A549 treated with Hydrocortisone at 1 μM for 4 hours (cell line): ENCODE measurements around the gene CPSF4. TPM values are rescaled to one million over a fixed set of nuclear protein-coding genes. Genes with fewer than 3 reads are reported as not detected.

Experiments
- total RNA-seq: library from RNA; stranded (reverse); fragments of 200-300 nt; extraction: Qiagen RNA extraction; gene quantifications from 5 replicates; pipeline ENCODE4 v1.2.3, GENCODE V29; 2022

Gene CPSF4
- total RNA-seq, result 36.8 to 42.9 TPM (median 39.4 TPM) in 5 replicates

GRCh38 chr7:99438573-99439480 lies at the start of gene CPSF4, which contains the start of gene PTCD1:
Gene CPSF4 (plus strand): TSS chr7:99438943. CDS start chr7:99439083, 140 bp downstream.
Gene PTCD1 (minus strand): TSS chr7:99438798. CDS start chr7:99435242, 3,556 bp downstream.

GRCh38 chr7:99408379-99409191 lies 30.2 kb upstream of the CPSF4 start, which contains the start of the genes BUD31 and PDAP1:
Gene BUD31 (plus strand): TSS chr7:99408969. CDS start chr7:99411093, 2,124 bp downstream.
Gene PDAP1 (minus strand): TSS chr7:99408597. CDS start chr7:99408548, 49 bp downstream.

GRCh38 chr7:99472561-99473314 lies 34.0 kb downstream of the CPSF4 start, which contains the start of gene ZNF789:
Gene ZNF789 (plus strand): TSS chr7:99472890. CDS start chr7:99476457, 3,567 bp downstream.

GRCh38 chr7:99499721-99500636 lies 61.2 kb downstream of the CPSF4 start, which contains the start of gene ZNF394:
Gene ZNF394 (minus strand): TSS chr7:99500281. CDS start chr7:99500093, 188 bp downstream.

GRCh38 chr7:99504603-99505323 lies 66.0 kb downstream of the CPSF4 start, which contains the start of gene ZKSCAN5:
Gene ZKSCAN5 (plus strand): TSS chr7:99504662. CDS start chr7:99506045, 1,383 bp downstream.

Other genes starting within 250 kb of the CPSF4 start
- 0.97 to 1.6 TPM (median 1.3 TPM) in 5 replicates for gene KPNA7, start 230.8 kb upstream of the CPSF4 start, total RNA-seq
- 0.24 to 0.41 TPM (median 0.35 TPM) in 5 replicates for gene MYH16, start 166.1 kb upstream of the CPSF4 start, total RNA-seq
- gene ARPC1A, start 113.0 kb upstream of the CPSF4 start, total RNA-seq, result 117 to 137 TPM (median 126 TPM) in 5 replicates
- gene ARPC1B, start 64.2 kb upstream of the CPSF4 start, total RNA-seq, result 263 to 311 TPM (median 280 TPM) in 5 replicates
- gene PDAP1, start 30.3 kb upstream of the CPSF4 start, total RNA-seq, result 171 to 212 TPM (median 180 TPM) in 5 replicates
- gene BUD31, start 30.0 kb upstream of the CPSF4 start, total RNA-seq, result 117 to 155 TPM (median 139 TPM) in 5 replicates
- 5.8 to 9.9 TPM (median 6.9 TPM) in 5 replicates for gene PTCD1, start 145 bp upstream of the CPSF4 start, total RNA-seq
- gene ATP5MF, start 27.2 kb downstream of the CPSF4 start, total RNA-seq, result 888 to 1,049 TPM (median 936 TPM) in 5 replicates
- gene ZNF789, start 33.9 kb downstream of the CPSF4 start, total RNA-seq, result 6.1 to 9.6 TPM (median 7.3 TPM) in 5 replicates
- 15.7 to 18.2 TPM (median 17.3 TPM) in 5 replicates for gene ZNF394, start 61.3 kb downstream of the CPSF4 start, total RNA-seq
- 8.7 to 11.6 TPM (median 9.7 TPM) in 5 replicates for gene ZKSCAN5, start 65.7 kb downstream of the CPSF4 start, total RNA-seq
- 6.0 to 6.8 TPM (median 6.2 TPM) in 5 replicates for gene FAM200A, start 113.2 kb downstream of the CPSF4 start, total RNA-seq
- gene ZNF655, start 119.7 kb downstream of the CPSF4 start, total RNA-seq, result 53.6 to 57.4 TPM (median 54.1 TPM) in 5 replicates
- gene TMEM225B, start 159.3 kb downstream of the CPSF4 start, total RNA-seq, result 0.89 to 1.3 TPM (median 1.1 TPM) in 5 replicates
- gene ZSCAN25, start 178.0 kb downstream of the CPSF4 start, total RNA-seq, result 8.2 to 10.5 TPM (median 10.0 TPM) in 5 replicates
- 1.5 to 2.2 TPM (median 1.8 TPM) in 5 replicates for gene CYP3A5, start 241.1 kb downstream of the CPSF4 start, total RNA-seq